ENCODE data around the gene MYH13. TPM values are rescaled to one million over a fixed set of nuclear protein-coding genes. Genes with fewer than 3 reads are reported as not detected.

The MYH13 gene
- total RNA-seq, 1 experiment from 2014 or later, result not detected

DNA sequence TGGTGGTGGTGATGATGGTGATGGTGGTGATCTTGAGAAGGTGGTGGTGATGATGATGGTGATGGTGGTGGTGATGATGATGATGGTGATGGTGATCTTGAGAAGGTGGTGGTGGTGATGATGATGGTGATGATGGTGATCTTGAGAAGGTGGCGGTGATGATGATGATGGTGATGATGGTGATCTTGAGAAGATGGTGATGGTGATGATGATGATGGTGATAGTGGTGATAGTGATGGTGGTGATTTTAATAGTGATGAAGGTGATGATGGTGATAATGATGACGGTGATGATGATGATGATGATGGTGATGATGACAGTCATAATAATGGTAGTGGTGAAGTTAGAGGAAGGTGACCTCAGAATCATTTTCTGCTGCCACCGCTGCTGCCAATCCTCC is 75.1 kb downstream of the MYH13 start:
- no peak for DNase-seq
- Histone ChIP-seq H4K8ac (replicated peaks; ENCODE audit: insufficient read length, low read depth, low read length) (no peak overlapping the region), H3T11ph (ENCODE audit: low read length) (no peak overlapping the region), H2BK15ac (ENCODE audit: low read depth, low read length) (no peak overlapping the region), H2AFZ (ENCODE audit: low read length) (no peak overlapping the region), H3K23me2 (ENCODE audit: insufficient read length, low read depth, low read length, poor library complexity, severe bottlenecking) (no peaks in the 10 kb centered on the region), H2AK5ac (ENCODE audit: insufficient read length, low read length) (no peak overlapping the region), H2BK5ac (ENCODE audit: insufficient read length, low read length) (no peak overlapping the region), H4K5ac (ENCODE audit: insufficient read length, low read depth, low read length) (no peak overlapping the region), H4K91ac (ENCODE audit: insufficient read length, low read depth, low read length) (no peak overlapping the region), H4K20me1 (ENCODE audit: control insufficient read depth, insufficient read depth, insufficient read length) (no peaks in the 10 kb centered on the region), H2BK120ac (ENCODE audit: low read depth, low read length, poor library complexity, severe bottlenecking) (no peak overlapping the region), H3K9ac (ENCODE audit: extremely low read depth, insufficient read length, low read length) (no peak overlapping the region), H3K14ac (ENCODE audit: insufficient read depth, low read length) (no peak overlapping the region), H3K9me3 (ENCODE audit: control insufficient read depth, low read depth, low read length) (no peaks in the 10 kb centered on the region), H3K23ac (ENCODE audit: insufficient read length, low read depth, low read length) (no peak overlapping the region), H3K79me2 (ENCODE audit: insufficient read depth, low read length) (no peaks in the 10 kb centered on the region; the same call in 1 of the 2 replicates), H3K79me1 (ENCODE audit: insufficient read depth, low read depth, low read length, poor library complexity, severe bottlenecking) (no peaks in the 10 kb centered on the region), H2BK20ac (ENCODE audit: low read depth, low read length, poor library complexity, severe bottlenecking) (no peak overlapping the region), H3K56ac (ENCODE audit: insufficient read length, low read depth, low read length) (no peak overlapping the region), H3K4ac (ENCODE audit: low read depth, low read length) (no peak overlapping the region), H3K4me2 (ENCODE audit: insufficient read depth, insufficient read length, low read length) (no peak overlapping the region), H3K27ac (ENCODE audit: insufficient read length, low read depth, low read length) (no peak overlapping the region), H3K18ac (ENCODE audit: insufficient read length, low read depth, low read length) (no peak overlapping the region), H3K4me1 (ENCODE audit: insufficient read depth, low read length) (no peaks in the 10 kb centered on the region), H2BK12ac (ENCODE audit: insufficient read length, low read depth, low read length) (no peak overlapping the region), H3K27me3 (ENCODE audit: insufficient read depth, low read length) (no peaks in the 10 kb centered on the region)
- TF ChIP-seq, protein P1, sequence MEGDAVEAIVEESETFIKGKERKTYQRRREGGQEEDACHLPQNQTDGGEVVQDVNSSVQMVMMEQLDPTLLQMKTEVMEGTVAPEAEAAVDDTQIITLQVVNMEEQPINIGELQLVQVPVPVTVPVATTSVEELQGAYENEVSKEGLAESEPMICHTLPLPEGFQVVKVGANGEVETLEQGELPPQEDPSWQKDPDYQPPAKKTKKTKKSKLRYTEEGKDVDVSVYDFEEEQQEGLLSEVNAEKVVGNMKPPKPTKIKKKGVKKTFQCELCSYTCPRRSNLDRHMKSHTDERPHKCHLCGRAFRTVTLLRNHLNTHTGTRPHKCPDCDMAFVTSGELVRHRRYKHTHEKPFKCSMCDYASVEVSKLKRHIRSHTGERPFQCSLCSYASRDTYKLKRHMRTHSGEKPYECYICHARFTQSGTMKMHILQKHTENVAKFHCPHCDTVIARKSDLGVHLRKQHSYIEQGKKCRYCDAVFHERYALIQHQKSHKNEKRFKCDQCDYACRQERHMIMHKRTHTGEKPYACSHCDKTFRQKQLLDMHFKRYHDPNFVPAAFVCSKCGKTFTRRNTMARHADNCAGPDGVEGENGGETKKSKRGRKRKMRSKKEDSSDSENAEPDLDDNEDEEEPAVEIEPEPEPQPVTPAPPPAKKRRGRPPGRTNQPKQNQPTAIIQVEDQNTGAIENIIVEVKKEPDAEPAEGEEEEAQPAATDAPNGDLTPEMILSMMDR (conservative IDR thresholded peaks at IDR 0.05), result no peak
- no peaks in the 10 kb centered on the region; the same call in none of the 2 replicates for H3K27me3 Mint-ChIP-seq (ENCODE audit: low read depth)
- no peaks in the 10 kb centered on the region; a peak in 1 of 7 replicates for H3K36me3 Mint-ChIP-seq (ENCODE audit: insufficient read depth in 1 of 3, low read depth in 3 of 3)
- H3K4me3 Mint-ChIP-seq, result no peak overlapping the region
- no peaks in the 10 kb centered on the region; a peak in 1 of 4 replicates for H3K4me1 Mint-ChIP-seq
- H3K9me3 Mint-ChIP-seq, result no peaks in the 10 kb centered on the region
- 100% methylated on average over 2 of the region's 3 CpGs for WGBS (ENCODE audit: extremely low coverage, insufficient read length, low lambda C conversion rate)
- no peak overlapping the region for H3K27ac Mint-ChIP-seq
